Type B pancreatic cell (in vitro differentiated cells): Measurements from ENCODE around the gene GABRB1. TPM values are rescaled to one million over a fixed set of nuclear protein-coding genes. Genes with fewer than 3 reads are reported as not detected.

Source experiments
- DNase-seq: peaks from one replicate; pipeline ENCODE4 v3.0.0; 2021; ENCODE audit warnings: mixed read lengths; ENCODE audit not compliant: unreplicated experiment; ENCODE audit errors: extremely low spot score
- H3K27ac Mint-ChIP-seq: 2 replicates; pipeline ENCODE4 v1.8.0; 2021; ENCODE audit warnings: mild to moderate bottlenecking, mixed read lengths
- H3K27me3 Mint-ChIP-seq: 2 replicates; pipeline ENCODE4 v1.8.0; 2021; ENCODE audit warnings: mixed read lengths
- H3K36me3 Mint-ChIP-seq: 2 replicates; pipeline ENCODE4 v1.8.0; 2021; ENCODE audit warnings: mixed read lengths
- H3K4me1 Mint-ChIP-seq: one replicate; pipeline ENCODE4 v1.8.0; 2021; ENCODE audit warnings: mixed read lengths; ENCODE audit not compliant: unreplicated experiment
- H3K4me3 Mint-ChIP-seq: 2 replicates; pipeline ENCODE4 v1.8.0; 2021; ENCODE audit warnings: mild to moderate bottlenecking, mixed read lengths
- H3K9me3 Mint-ChIP-seq: 2 replicates; pipeline ENCODE4 v1.8.0; 2021; ENCODE audit warnings: mixed read lengths
- total RNA-seq: library from RNA; stranded (reverse); gene quantifications from 2 replicates; pipeline ENCODE4 v1.2.1, GENCODE V29; 2021; ENCODE audit warnings: low replicate concordance
- TF ChIP-seq, protein P1 (sequence below): fragments of 200-600 bp; sonication (generic); conservative IDR thresholded peaks from 2 replicates; pipeline ENCODE4 v1.5.0; 2021; ENCODE audit warnings: antibody characterized with exemption, mild to moderate bottlenecking

GABRB1 gene
- total RNA-seq, 1 donor from 2014 or later: 1.1 TPM

DNA sequence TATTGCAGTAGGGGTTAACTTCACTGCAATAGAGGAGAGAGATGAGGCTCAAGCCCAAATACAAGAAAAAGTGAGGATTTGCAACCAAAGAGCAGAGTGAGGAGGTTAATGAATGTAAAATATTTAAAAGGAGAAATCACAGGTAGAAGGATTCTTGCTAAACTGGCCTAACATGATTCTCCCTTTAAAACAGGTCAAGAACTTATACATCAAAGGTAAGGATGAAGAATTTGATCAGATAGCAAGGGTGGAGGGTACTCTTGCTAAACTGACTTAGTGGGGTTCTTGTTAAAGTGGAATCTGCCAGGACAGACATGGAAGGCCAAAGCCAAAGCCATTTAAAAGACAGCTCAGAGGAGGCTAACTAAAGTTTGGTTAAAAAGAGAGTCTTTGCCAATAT, 193.0 kb downstream of the GABRB1 start:
- H3K9me3 Mint-ChIP-seq: peaks cover 11% of the 10 kb centered on the region
- H3K36me3 Mint-ChIP-seq: no peaks in the 10 kb centered on the region
- DNase-seq: no peak
- H3K27ac Mint-ChIP-seq: peak overlapping the region; percentile 54
- H3K4me3 Mint-ChIP-seq: peak overlapping the region; percentile 9
- H3K27me3 Mint-ChIP-seq: no peaks in the 10 kb centered on the region
- no peaks in the 10 kb centered on the region for H3K4me1 Mint-ChIP-seq
- TF ChIP-seq, protein P1, sequence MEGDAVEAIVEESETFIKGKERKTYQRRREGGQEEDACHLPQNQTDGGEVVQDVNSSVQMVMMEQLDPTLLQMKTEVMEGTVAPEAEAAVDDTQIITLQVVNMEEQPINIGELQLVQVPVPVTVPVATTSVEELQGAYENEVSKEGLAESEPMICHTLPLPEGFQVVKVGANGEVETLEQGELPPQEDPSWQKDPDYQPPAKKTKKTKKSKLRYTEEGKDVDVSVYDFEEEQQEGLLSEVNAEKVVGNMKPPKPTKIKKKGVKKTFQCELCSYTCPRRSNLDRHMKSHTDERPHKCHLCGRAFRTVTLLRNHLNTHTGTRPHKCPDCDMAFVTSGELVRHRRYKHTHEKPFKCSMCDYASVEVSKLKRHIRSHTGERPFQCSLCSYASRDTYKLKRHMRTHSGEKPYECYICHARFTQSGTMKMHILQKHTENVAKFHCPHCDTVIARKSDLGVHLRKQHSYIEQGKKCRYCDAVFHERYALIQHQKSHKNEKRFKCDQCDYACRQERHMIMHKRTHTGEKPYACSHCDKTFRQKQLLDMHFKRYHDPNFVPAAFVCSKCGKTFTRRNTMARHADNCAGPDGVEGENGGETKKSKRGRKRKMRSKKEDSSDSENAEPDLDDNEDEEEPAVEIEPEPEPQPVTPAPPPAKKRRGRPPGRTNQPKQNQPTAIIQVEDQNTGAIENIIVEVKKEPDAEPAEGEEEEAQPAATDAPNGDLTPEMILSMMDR: no peak

DNA sequence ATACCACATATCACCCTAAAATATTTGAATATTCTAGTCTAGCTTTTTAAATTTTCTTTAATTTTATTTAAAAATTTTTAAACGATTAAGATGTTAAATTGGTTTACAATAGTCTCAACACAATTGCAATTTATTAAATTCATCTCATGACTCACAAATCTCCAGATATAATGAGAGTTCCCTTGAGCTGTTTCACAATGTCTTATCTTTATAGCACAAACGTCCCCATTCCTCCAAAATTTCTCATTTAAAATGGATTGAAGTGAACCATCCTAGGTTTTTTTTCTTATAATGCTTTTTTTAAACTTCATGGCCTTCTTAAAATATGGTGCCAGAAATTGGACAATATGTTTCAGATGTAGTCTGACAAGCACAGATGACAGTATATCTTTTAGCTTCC, 204.4 kb downstream of the GABRB1 start:
- TF ChIP-seq, protein P1: no peak
- no peak for DNase-seq
- Mint-ChIP-seq H3K4me1 (no peaks in the 10 kb centered on the region), H3K27ac (no peak overlapping the region), H3K4me3 (no peak overlapping the region), H3K27me3 (no peaks in the 10 kb centered on the region), H3K36me3 (no peaks in the 10 kb centered on the region), H3K9me3 (no peaks in the 10 kb centered on the region)

DNA sequence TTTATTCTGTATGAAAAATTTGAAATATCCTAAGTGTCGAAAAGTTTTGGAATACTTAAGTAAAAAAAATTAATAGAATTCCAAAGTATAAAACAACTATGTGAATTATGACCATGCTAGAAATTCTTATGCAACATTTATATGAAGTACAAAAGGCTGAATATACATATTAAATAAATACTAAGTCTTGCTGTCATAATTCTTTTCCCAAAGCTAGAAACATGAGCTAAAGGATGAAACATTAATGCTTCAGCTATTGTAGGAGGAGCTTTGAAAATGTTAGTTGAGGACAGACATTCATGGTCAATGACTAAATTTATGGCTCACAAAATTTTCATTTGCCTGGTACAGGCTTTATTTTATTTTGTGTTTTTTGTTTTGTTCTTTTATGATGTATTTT, 207.3 kb downstream of the GABRB1 start:
- no peaks in the 10 kb centered on the region for H3K4me1 Mint-ChIP-seq
- DNase-seq: no peak
- no peaks in the 10 kb centered on the region for H3K36me3 Mint-ChIP-seq
- H3K4me3 Mint-ChIP-seq: no peak overlapping the region
- TF ChIP-seq, protein P1: no peak
- no peaks in the 10 kb centered on the region for H3K27me3 Mint-ChIP-seq
- H3K27ac Mint-ChIP-seq: no peak overlapping the region
- H3K9me3 Mint-ChIP-seq: no peaks in the 10 kb centered on the region

DNA sequence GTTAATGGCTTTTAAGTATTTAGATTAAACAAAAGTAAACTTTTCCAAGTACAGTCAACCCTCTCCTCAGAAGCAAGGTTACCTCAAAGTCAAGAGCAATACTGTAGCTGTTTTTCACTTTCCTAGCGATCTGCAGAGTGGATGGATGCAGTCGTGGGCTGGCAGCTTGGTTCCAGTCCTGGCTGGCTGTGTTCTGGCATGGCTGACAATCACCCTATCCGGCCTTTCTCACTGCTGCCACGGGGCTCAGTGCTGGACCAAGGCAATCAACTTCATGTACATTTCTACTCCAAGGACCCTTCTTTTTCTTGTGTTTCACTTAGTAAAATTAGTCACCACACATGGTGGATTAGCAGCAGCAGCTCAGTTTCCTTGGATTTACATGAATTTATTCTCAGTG, 208.3 kb downstream of the GABRB1 start:
- no peaks in the 10 kb centered on the region for H3K9me3 Mint-ChIP-seq
- H3K4me1 Mint-ChIP-seq: no peaks in the 10 kb centered on the region
- H3K27ac Mint-ChIP-seq: no peak overlapping the region
- TF ChIP-seq, protein P1: no peak
- H3K4me3 Mint-ChIP-seq: no peak overlapping the region
- H3K27me3 Mint-ChIP-seq: no peaks in the 10 kb centered on the region
- no peaks in the 10 kb centered on the region for H3K36me3 Mint-ChIP-seq
- DNase-seq: no peak

- no peak overlapping the region for H3K27ac Mint-ChIP-seq
- no peak for DNase-seq
- H3K4me3 Mint-ChIP-seq: no peak overlapping the region
- TF ChIP-seq, protein P1: no peak
- H3K9me3 Mint-ChIP-seq: no peaks in the 10 kb centered on the region
- H3K36me3 Mint-ChIP-seq: no peaks in the 10 kb centered on the region
- H3K4me1 Mint-ChIP-seq: no peaks in the 10 kb centered on the region
- no peaks in the 10 kb centered on the region for H3K27me3 Mint-ChIP-seq
Observed at GRCh38 chr4:47251348-47252135, 220.2 kb downstream of the GABRB1 start.
